Adrenal gland (tissue), 12 donors: ENCODE results near the gene DAPK2. TPM values are rescaled to one million over a fixed set of nuclear protein-coding genes. Genes with fewer than 3 reads are reported as not detected.
A peak's percentile ranks its signal among the peaks of the same experiment; 100 is the strongest.

Source experiments
- DNase-seq, 7 donors: peaks; one replicate each; pipeline ENCODE4 v3.0.0-alpha.2; 2019 to 2020
- H3K27ac ChIP-seq, 5 donors: fragments of 200-600 bp; sonication (generic) in 4 of 5; 1 replicate in 3 of 5; 2 replicates in 2 of 5; pipeline versions ENCODE4 v1.5.1 to v1.8.0; 2016 to 2020; ENCODE audit warnings: mild to moderate bottlenecking in 1 of 5
- H3K27me3 ChIP-seq: fragments of 200-600 bp; 2 replicates; pipeline ENCODE4 v1.8.0; 2021
- H3K36me3 ChIP-seq, 2 donors: fragments of 200-600 bp; replicated peaks in 1 of 2; 1 replicate in 1 of 2; 2 replicates in 1 of 2; pipeline versions ENCODE4 v1.5.1 to v1.8.0; 2018 to 2022
- H3K4me1 ChIP-seq, 2 donors: fragments of 200-600 bp; replicated peaks in 1 of 2; 1 replicate in 1 of 2; 2 replicates in 1 of 2; pipeline versions ENCODE4 v1.5.1 to v1.8.0; 2018 to 2021
- H3K4me3 ChIP-seq, 4 donors: fragments of 200-600 bp; sonication (generic) in 3 of 4; one replicate each; pipeline ENCODE4 v1.5.1; 2016 to 2018
- H3K9me3 ChIP-seq, 3 donors: fragments of 200-600 bp; sonication (generic) in 1 of 3; replicated peaks in 1 of 3; 1 replicate in 2 of 3; 2 replicates in 1 of 3; pipeline versions ENCODE4 v1.5.1 to v1.8.0; 2016 to 2021
- CTCF ChIP-seq, 6 experiments: fragments of 450-650 bp in 4 of 6; fragments of 200-600 bp in 2 of 6; sonication (generic) in 1 of 6; IDR thresholded peaks; 1 replicate in 5 of 6; 2 replicates in 1 of 6; pipeline versions ENCODE4 v1.5.1 to v1.8.0; 2016 to 2021; ENCODE audit warnings: antibody characterized with exemption in 6 of 6, mild to moderate bottlenecking in 2 of 6, moderate library complexity in 1 of 6
- POLR2A ChIP-seq, 2 donors: fragments of 450-650 bp; IDR thresholded peaks; one replicate each; pipeline ENCODE4 v1.6.1; 2017; ENCODE audit warnings: antibody characterized with exemption in 2 of 2, mild to moderate bottlenecking in 2 of 2, moderate library complexity in 1 of 2
- WGBS, 4 donors: extraction: QIAGEN DNeasy Blood & Tissue Kit in 2 of 4; methylation state at CpG; one replicate each; pipeline versions ENCODE4 v1.1.5 to v1.1.7; 2013 to 2017; 5-methylcytosine and 5-hydroxymethylcytosine counted together
- intact Hi-C, 2 donors: fragments of 100-400 bp; cut with DNase I; formaldehyde crosslinking; loops; one replicate each; pipeline versions ENCODE4 v1.14.1 to v1.15.0; 2022 to 2023
- polyA plus RNA-seq, 3 donors: library from polyadenylated mRNA; stranded (reverse); fragments of 200-250 nt in 2 of 3; fragments of 350-450 nt in 1 of 3; fragmentation: Illumina TruSeq in 1 of 3; extraction: RNeasy Lipid Tissue Mini Kit (QIAGEN cat#74804) in 1 of 3; gene quantifications; one replicate each; pipeline ENCODE4 v1.2.3, GENCODE V29; 2013 to 2014
- total RNA-seq, 9 donors: library from RNA; depleted of rRNA in 4 of 9; stranded (reverse); fragments of >200 nt in 4 of 9; fragments of 120-200 nt in 1 of 9; fragmentation: NEBNext Ultra II Directional in 1 of 9; extraction: Animal tissue kit (Norgen Biotek cat#: 25700) in 1 of 9; gene quantifications; one replicate each; pipeline versions ENCODE4 v1.1.0 to v1.2.4, GENCODE V29; 2013 to 2023
- donor health status: healthy with polysubstance abuse.
- donor health status: Bipolar disorder and iron deficiency.
- donor health status: DM: yes; HTN: yes; CAD: no.
- donor health status: DM: no; HTN: no; CAD: no.
- donor health status: DM: no; HTN: no; CAD: no.
- donor health status: DM: yes; HTN: yes; CAD: no.

DAPK2 gene
- total and polyA plus RNA-seq, 12 donors, result 0.97 to 8.7 (median 6.1) TPM

GRCh38 chr15:63887630-63888029 lies 158.7 kb downstream of the DAPK2 start:
- no peak for DNase-seq
- no peaks in the 10 kb centered on the region for H3K27me3 ChIP-seq
- TF ChIP-seq CTCF (IDR thresholded peaks at IDR 0.05) (no peak), POLR2A (IDR thresholded peaks at IDR 0.05) (no peak)
- no peaks in the 10 kb centered on the region for H3K4me1 ChIP-seq
- H3K4me3 ChIP-seq, result no peak overlapping the region
- no peak overlapping the region for H3K27ac ChIP-seq
- intact Hi-C loops, result no loop called here
- H3K9me3 ChIP-seq, result no peaks in the 10 kb centered on the region
- WGBS, 4 donors, result 53 to 74% (median 70%) methylated on average over 5 to 6 of the region's 6 CpGs
- no peaks in the 10 kb centered on the region for H3K36me3 ChIP-seq

DNA sequence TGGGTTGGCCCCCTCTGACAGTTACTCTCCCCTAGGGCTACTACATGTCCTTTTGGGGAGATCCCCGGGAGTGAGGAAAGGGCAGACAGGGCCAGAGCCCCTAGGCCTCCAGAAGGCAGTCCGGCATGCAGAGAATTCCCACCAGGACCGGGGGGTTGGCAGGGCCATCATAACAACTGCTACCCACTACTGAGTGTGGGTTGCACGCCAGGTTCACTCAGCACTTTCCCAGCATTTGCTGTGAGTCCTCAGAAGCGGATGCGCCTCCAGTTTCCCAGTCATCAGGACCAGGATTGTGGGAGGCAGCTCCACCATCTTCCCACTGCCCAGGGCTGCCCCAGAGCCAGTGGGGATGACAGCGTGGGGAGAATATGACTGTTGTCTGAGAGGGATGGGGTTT lies 161.3 kb downstream of the DAPK2 start:
- intact Hi-C loops, result no loop called here
- Histone ChIP-seq H3K9me3 (no peaks in the 10 kb centered on the region), H3K4me3 (no peak overlapping the region), H3K27ac (no peak overlapping the region), H3K36me3 (no peaks in the 10 kb centered on the region), H3K4me1 (peaks cover 4 to 12% of the 10 kb centered on the region in 2 donors), H3K27me3 (no peaks in the 10 kb centered on the region)
- DNase-seq, result no peak
- WGBS, 4 donors, result 94 to 97% (median 96%) methylated on average over 6 to 7 of the region's 7 CpGs
- TF ChIP-seq CTCF (IDR thresholded peaks at IDR 0.05) (no peak), POLR2A (IDR thresholded peaks at IDR 0.05) (no peak)

DNA sequence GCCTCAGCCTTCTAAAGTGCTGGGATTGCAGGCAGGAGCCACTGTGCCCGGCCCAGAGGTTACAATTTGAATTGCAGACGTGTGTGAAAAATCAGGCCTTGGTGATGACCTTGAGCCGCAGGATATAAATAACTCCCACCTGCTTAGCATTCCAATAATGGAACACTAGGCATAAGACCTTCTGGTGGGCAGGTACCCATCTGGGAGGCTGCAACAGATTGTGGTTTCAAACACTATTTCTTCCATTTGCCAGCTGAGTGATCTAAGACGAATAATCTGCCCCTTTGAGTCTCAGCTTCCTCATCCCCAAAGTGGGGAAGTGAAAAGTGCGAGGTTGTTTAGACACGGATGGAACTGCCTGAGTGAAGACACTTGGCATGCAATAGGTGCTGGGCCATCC lies 164.9 kb downstream of the DAPK2 start:
- H3K27ac ChIP-seq, result no peak overlapping the region
- no peak for DNase-seq
- WGBS, 4 donors, result 68 to 74% (median 71%) methylated on average over 6 of the region's 6 CpGs
- no peaks in the 10 kb centered on the region for H3K27me3 ChIP-seq
- peaks cover 4 to 12% of the 10 kb centered on the region in 2 donors for H3K4me1 ChIP-seq
- no peak for TF ChIP-seq POLR2A (IDR thresholded peaks at IDR 0.05)
- TF ChIP-seq CTCF (IDR thresholded peaks at IDR 0.05), result no peak
- H3K4me3 ChIP-seq, result no peak overlapping the region
- no peaks in the 10 kb centered on the region for H3K36me3 ChIP-seq
- intact Hi-C loops, result no loop called here
- H3K9me3 ChIP-seq, result no peaks in the 10 kb centered on the region

- Histone ChIP-seq H3K27me3 (no peaks in the 10 kb centered on the region), H3K27ac (no peak overlapping the region), H3K36me3 (no peaks in the 10 kb centered on the region), H3K4me3 (no peak overlapping the region), H3K4me1 (peaks cover 4 to 12% of the 10 kb centered on the region in 2 donors), H3K9me3 (no peaks in the 10 kb centered on the region)
- intact Hi-C loops, result no loop called here
- 22 to 29% (median 27%) methylated on average over 5 of the region's 5 CpGs for WGBS, 4 donors
- no peak for TF ChIP-seq CTCF (IDR thresholded peaks at IDR 0.05)
- TF ChIP-seq POLR2A (IDR thresholded peaks at IDR 0.05), result no peak
- DNase-seq, result peak in 4 of 7 donors; percentile 31 to 58 (median 50)
Observed at GRCh38 chr15:63880744-63881143, 165.5 kb downstream of the DAPK2 start.
